HG02642 (cell line): ENCODE measurements around the gene ADRA1B.

Experiments
- ATAC-seq: cut with Tn5 transposase; IDR thresholded peaks from one replicate; pipeline ENCODE4 v1.9.1; 2021; ENCODE audit warnings: mild to moderate bottlenecking; ENCODE audit not compliant: unreplicated experiment, poor library complexity

The ADRA1B gene

GRCh38 chr5:159915904-159916840 lies at the start of gene ADRA1B:
TSS of gene ADRA1B (plus strand) at chr5:159916482. CDS start at chr5:159916906, 424 bp downstream.
- peak; percentile 74 for ATAC-seq

GRCh38 chr5:159873680-159874079 lies 42.6 kb upstream of the ADRA1B start:
- no peak for ATAC-seq

- ATAC-seq, result no peak
Measured at GRCh38 chr5:159874263-159874662, 42.0 kb upstream of the ADRA1B start.

GRCh38 chr5:159877016-159877415 lies 39.3 kb upstream of the ADRA1B start:
- no peak for ATAC-seq

- ATAC-seq, result no peak
Measured at GRCh38 chr5:159877894-159878448, 38.3 kb upstream of the ADRA1B start.

GRCh38 chr5:159878988-159879471 lies 37.3 kb upstream of the ADRA1B start:
- no peak for ATAC-seq

GRCh38 chr5:159880676-159881075 lies 35.6 kb upstream of the ADRA1B start:
- no peak for ATAC-seq

GRCh38 chr5:159881967-159882366 lies 34.3 kb upstream of the ADRA1B start:
- no peak for ATAC-seq

GRCh38 chr5:159883522-159883950 lies 32.7 kb upstream of the ADRA1B start:
- no peak for ATAC-seq

GRCh38 chr5:159884917-159885620 lies 31.2 kb upstream of the ADRA1B start:
- no peak for ATAC-seq

- ATAC-seq, result no peak
Measured at GRCh38 chr5:159886296-159886695, 30.0 kb upstream of the ADRA1B start.

GRCh38 chr5:159887050-159887449 lies 29.2 kb upstream of the ADRA1B start:
- ATAC-seq, result no peak

- ATAC-seq, result no peak
Measured at GRCh38 chr5:159888860-159889259, 27.4 kb upstream of the ADRA1B start.

- no peak for ATAC-seq
Measured at GRCh38 chr5:159890141-159890540, 26.1 kb upstream of the ADRA1B start.

GRCh38 chr5:159891371-159891770 lies 24.9 kb upstream of the ADRA1B start:
- ATAC-seq, result no peak

- ATAC-seq, result no peak
Measured at GRCh38 chr5:159893040-159893695, 23.1 kb upstream of the ADRA1B start.

- ATAC-seq, result no peak
Measured at GRCh38 chr5:159894149-159894720, 22.0 kb upstream of the ADRA1B start.

- ATAC-seq, result no peak
Measured at GRCh38 chr5:159897786-159898393, 18.4 kb upstream of the ADRA1B start.
